ENCODE measurements around the gene SEC14L1. TPM values are rescaled to one million over a fixed set of nuclear protein-coding genes. Genes with fewer than 3 reads are reported as not detected.
"Not testable (repeated sequence)": the region's sequence is repeated elsewhere in the genome, so short reads cannot be mapped to it uniquely, and the experiment has no call there.

Gene SEC14L1
- total and polyA plus RNA-seq, 5 donors: 39.6 to 58.4 (median 49.1) TPM

DNA sequence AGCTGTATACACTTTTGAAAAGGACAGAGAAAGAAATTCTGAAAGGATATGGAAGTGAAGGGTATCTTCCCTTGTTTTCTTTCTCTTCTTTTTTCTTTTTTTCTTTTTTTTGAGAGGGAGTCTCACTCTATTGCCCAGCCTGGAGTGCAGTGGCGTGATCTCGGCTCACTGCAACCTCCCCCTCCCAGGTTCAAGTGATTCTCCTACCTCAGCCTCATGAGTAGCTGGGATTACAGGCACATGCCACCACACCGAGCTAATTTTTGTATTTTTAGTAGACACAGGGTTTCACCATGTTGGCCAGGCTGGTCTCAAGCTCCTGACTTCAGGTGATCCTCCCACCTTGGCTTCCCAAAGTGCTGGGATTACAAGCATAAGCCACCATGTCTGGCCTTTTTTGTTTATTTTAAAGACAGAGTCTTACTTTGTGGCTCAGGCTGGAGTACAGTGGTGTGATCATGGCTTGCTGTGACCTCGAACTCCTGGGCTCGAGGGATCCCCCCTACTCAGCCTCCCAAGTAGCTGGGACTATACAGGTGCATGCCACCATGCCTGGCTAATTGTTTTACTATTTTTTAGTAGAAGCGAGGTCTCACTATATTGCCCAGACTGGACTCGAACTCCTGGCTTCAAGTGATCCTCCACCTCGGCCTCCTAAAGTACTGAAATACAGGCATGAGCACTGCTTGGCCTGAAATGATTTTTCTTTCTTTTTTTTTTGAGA, 38.2 kb upstream of the SEC14L1 start:
- not testable (repeated sequence) for DNase-seq; H3K4me3 ChIP-seq (ENCODE audit: low read length); H3K27ac ChIP-seq (ENCODE audit: low read length); H3K27me3 ChIP-seq (ENCODE audit: control insufficient read depth, insufficient read depth); H3K4me1 ChIP-seq (ENCODE audit: control insufficient read depth, insufficient read depth, low read length); ATAC-seq; H3K9me3 ChIP-seq (ENCODE audit: control insufficient read depth, low read length)
- intact Hi-C loops (cut with DNase I): loop anchor here in 1 of 4 donors (10.0 kb wide), 1 partner anchor 112 kb away; no protein-coding TSS in a partner anchor
- WGBS: 92% methylated on average over 8 of the region's 8 CpGs

DNA sequence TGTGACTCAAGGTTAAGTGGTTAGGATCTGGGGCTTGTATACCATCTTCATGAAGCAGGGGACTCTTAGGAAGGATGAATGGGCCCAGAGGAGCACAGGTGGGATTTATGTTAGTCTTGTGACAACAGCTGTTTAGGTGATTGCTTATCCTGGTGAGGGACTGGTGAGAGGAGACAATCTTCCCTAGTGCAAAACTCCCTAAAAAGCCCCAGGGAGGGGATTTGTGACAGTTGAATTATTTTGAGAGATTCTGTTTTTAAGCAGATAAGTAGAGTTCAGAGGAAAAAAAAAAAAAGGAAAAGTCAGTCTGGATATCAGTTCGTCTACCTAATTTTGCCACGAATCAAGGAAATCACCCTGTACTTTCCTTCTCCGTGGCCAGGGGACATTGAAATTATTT, 35.1 kb upstream of the SEC14L1 start:
- H3K9me3 ChIP-seq (ENCODE audit: control insufficient read depth, low read length): no peaks in the 10 kb centered on the region
- no peak overlapping the region for H3K27ac ChIP-seq (ENCODE audit: low read length)
- no peak overlapping the region for H3K4me3 ChIP-seq (ENCODE audit: low read length)
- ATAC-seq (no peak), DNase-seq (no peak)
- WGBS: 76% methylated on average over 3 of the region's 3 CpGs
- peaks cover 7% of the 10 kb centered on the region for H3K4me1 ChIP-seq (ENCODE audit: control insufficient read depth, insufficient read depth, low read length)
- H3K27me3 ChIP-seq (ENCODE audit: control insufficient read depth, insufficient read depth): no peaks in the 10 kb centered on the region
- intact Hi-C loops (cut with DNase I): loop anchor here in 1 of 4 donors (10.0 kb wide), 1 partner anchor 109 kb away; no protein-coding TSS in a partner anchor

DNA sequence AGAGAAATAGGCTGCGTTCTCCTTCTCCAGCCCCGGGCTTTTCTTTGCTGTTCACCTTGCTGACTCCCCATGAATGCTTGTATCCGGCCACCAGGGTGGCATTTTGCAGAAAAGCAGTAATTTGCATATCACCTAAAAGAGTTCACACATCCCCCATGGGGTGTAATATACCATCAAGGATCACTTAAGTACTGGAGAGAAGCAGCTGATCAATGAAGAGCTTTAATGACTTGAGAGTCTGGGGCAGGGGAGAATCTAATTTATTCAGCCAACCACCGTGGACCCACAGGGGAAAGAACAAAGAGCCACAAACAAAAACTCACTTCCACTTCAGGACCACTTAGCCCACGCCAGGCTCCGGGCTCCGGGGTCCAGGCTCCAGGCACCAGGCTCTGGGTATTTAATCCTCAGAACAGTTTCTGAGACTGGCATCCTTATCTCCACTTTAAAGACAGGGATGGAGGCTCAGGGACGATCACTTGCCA, 33.9 kb upstream of the SEC14L1 start:
- Histone ChIP-seq H3K4me3 (ENCODE audit: low read length) (no peak overlapping the region), H3K4me1 (ENCODE audit: control insufficient read depth, insufficient read depth, low read length) (peaks cover 12% of the 10 kb centered on the region), H3K9me3 (ENCODE audit: control insufficient read depth, low read length) (no peaks in the 10 kb centered on the region), H3K27me3 (ENCODE audit: control insufficient read depth, insufficient read depth) (no peaks in the 10 kb centered on the region), H3K27ac (ENCODE audit: low read length) (no peak overlapping the region)
- no peak for ATAC-seq
- intact Hi-C loops (cut with DNase I): loop anchor here in 1 of 4 donors (10.0 kb wide), 1 partner anchor 108 kb away; no protein-coding TSS in a partner anchor
- WGBS: 74% methylated on average over 8 of the region's 8 CpGs
- DNase-seq: no peak

DNA sequence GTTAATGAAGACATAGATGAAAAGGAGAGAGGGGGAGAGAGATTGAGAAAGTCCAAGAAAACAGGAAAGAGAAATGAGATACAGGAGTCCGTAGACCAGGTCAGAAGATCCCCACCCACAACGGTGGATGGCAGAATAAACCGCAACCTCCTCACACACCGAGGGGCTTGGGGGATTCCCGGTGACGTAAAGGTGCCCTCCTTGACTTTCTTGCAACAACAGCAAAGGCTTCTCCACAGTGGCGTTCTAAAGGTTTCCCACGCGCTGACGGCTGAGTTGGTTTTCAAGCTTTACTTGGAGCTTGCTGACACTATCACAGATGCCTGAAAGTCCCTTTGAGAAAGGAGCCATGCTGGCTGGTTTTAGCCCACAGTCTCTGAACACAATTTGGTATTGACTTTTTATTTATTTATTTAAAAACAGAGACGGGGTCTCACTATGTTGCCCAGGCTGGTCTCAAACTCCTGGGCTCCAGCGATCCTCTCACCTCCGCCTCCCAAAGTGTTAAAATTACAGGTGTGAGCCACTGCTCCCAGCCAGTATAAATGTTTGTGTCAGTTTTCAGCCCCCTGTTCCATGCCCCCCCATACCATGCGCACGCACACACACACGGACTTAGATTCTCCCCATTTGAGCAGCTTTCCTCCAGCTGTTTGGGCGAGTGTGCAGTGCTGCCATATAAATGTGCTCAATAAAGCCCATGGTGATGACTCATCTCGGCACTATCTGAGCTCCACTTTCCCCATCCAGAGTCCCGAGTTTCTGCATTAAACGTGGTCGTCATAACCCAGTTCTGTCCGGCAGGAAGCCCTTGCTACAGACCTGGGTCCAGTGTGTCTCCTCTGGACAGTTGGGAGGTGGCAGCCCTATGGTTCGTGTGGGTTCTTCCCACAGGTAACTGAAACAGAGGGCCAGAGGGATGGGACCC, 33.0 kb upstream of the SEC14L1 start:
- 88% methylated on average over 23 of the region's 23 CpGs for WGBS
- H3K4me3 ChIP-seq (ENCODE audit: low read length): no peak overlapping the region
- ATAC-seq (no peak), DNase-seq (no peak)
- peak overlapping the region; percentile 2 for H3K27ac ChIP-seq (ENCODE audit: low read length)
- H3K4me1 ChIP-seq (ENCODE audit: control insufficient read depth, insufficient read depth, low read length): peaks cover 13% of the 10 kb centered on the region
- no peaks in the 10 kb centered on the region for H3K27me3 ChIP-seq (ENCODE audit: control insufficient read depth, insufficient read depth)
- H3K9me3 ChIP-seq (ENCODE audit: control insufficient read depth, low read length): no peaks in the 10 kb centered on the region
- intact Hi-C loops (cut with DNase I): loop anchor here in 1 of 4 donors (10.0 kb wide), 1 partner anchor 107 kb away; no protein-coding TSS in a partner anchor

DNA sequence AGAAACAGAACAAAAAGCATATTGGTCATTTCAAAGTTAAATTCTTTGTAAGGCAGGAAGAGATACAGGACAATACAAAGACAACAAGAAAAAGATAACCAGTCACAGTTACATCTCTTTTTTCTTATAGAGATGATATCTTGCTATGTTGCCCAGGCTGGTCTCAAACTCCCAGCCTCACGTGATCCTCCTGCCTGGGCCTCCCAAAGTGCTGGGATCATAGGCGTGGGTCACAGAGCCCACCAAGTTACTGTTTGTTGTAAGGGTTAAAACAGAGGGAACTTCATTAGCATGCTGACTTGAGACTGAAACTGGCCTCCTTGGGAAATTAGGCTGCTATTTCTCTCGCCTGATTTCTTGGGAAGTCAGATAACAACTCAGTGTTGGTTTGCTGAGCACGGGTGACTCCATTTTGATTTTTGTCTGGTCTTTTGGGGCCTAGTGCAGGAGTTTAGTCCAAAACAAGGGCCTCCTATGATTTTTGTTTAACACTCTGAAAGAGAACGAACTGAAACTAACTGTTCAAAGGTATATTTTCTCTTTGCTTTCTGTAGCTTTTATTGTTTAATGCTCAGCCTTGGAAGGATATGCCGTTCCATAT, 31.5 kb upstream of the SEC14L1 start:
- ATAC-seq (no peak), DNase-seq (no peak)
- Histone ChIP-seq H3K27me3 (ENCODE audit: control insufficient read depth, insufficient read depth) (no peaks in the 10 kb centered on the region), H3K4me1 (ENCODE audit: control insufficient read depth, insufficient read depth, low read length) (peaks cover 13% of the 10 kb centered on the region), H3K4me3 (ENCODE audit: low read length) (no peak overlapping the region), H3K27ac (ENCODE audit: low read length) (peak overlapping the region; percentile 97), H3K9me3 (ENCODE audit: control insufficient read depth, low read length) (no peaks in the 10 kb centered on the region)
- intact Hi-C loops (cut with DNase I): loop anchor here in 1 of 4 donors (10.0 kb wide), 1 partner anchor 106 kb away; no protein-coding TSS in a partner anchor
- WGBS: 59% methylated on average over 6 of the region's 6 CpGs

DNA sequence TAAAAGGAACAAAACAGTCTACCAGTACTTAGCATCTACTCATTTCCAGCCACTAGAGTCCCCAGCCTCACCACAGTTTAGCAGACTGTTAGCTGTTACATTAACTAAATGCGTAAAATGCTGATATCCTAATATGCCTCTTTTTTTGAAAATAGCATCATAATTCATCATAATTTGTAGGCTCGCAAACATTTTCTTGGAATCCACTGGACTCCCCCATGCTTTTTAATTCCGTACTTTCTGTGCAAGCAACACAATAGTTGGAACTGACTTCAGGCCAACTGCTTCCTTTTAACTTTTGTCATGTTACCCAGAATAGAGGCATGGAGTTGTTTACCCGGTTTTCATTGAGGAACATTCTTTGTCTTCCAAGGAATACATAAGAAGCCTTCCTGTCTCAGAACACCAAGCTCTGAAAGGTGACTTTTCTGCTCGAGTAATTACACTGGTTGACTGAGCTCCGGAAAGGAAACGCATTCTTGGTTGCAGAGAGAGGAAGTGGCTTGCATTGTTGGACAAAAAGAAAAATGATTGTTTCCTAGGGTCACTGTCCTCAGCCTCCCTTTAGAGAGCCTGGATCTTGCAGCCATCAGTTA, 30.9 kb upstream of the SEC14L1 start:
- H3K9me3 ChIP-seq (ENCODE audit: control insufficient read depth, low read length): no peaks in the 10 kb centered on the region
- H3K27me3 ChIP-seq (ENCODE audit: control insufficient read depth, insufficient read depth): no peaks in the 10 kb centered on the region
- ATAC-seq: peak; percentile 88 to 93
- WGBS: 29% methylated on average over 7 of the region's 7 CpGs
- peak overlapping the region; percentile 97 for H3K27ac ChIP-seq (ENCODE audit: low read length)
- H3K4me3 ChIP-seq (ENCODE audit: low read length): no peak overlapping the region
- peaks cover 13% of the 10 kb centered on the region for H3K4me1 ChIP-seq (ENCODE audit: control insufficient read depth, insufficient read depth, low read length)
- intact Hi-C loops (cut with DNase I): loop anchor here in 1 of 4 donors (10.0 kb wide), 1 partner anchor 105 kb away; no protein-coding TSS in a partner anchor
- DNase-seq: no peak

DNA sequence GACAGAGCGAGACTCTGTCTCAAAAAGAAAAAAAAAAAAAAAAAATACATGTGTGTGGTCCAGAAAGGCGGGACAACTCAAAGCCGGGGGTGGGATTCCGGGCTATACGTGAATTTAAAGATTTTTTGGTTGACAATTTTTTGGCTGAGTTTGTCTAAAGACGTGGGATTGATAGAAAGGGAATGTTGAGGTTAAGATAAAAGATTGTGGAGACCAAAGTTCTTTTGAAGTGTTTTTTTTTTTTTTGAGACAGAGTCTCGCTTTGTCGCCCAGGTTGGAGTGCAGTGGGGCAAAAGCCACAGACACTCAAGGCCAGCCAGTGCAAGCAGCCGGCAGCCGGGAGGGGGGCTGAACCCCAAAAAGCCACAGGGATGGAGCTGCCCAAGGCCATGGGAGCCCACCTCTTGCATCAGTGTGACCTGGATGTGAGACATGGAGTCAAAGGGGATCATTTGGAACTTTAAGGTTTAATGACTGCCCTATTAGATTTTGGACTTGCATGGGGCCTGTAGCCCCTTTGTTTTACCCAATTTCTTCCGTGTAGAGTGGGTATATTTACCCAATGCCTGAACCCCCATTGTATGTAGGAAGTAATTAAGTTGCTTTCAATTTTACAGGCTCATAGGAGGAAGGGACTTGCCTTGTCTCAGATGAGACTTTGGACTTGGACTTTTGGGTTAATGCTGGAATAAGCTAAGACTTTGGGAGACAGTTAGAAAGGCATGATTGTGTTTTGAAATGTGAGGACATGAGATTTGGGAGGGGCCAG, 29.4 kb upstream of the SEC14L1 start:
- H3K4me1 ChIP-seq (ENCODE audit: control insufficient read depth, insufficient read depth, low read length): peaks cover 15% of the 10 kb centered on the region
- 89% methylated on average over 11 of the region's 11 CpGs for WGBS
- DNase-seq; H3K9me3 ChIP-seq (ENCODE audit: control insufficient read depth, low read length); H3K27me3 ChIP-seq (ENCODE audit: control insufficient read depth, insufficient read depth); H3K4me3 ChIP-seq (ENCODE audit: low read length); intact Hi-C loops (cut with DNase I); ATAC-seq: not testable (repeated sequence)
- H3K27ac ChIP-seq (ENCODE audit: low read length): peak overlapping the region; percentile 69

DNA sequence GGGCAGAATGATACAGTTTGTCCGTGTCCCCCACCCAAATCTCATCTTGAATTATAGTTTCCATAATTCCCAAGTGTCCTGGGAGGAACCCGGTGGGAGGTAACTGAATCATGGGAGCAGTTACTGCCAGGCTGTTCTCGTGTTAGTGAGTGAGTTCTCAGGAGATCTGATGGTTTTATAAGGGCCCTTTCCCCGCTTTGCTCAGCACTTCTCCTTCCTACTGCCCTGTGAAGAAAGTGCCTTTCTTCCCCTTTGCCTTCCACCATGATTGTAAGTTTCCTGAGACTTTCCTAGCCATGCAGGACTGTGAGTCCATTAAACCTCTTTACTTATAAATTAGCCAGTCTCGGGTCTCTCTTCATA, 28.9 kb upstream of the SEC14L1 start:
- no peak for ATAC-seq
- peak overlapping the region; percentile 69 for H3K27ac ChIP-seq (ENCODE audit: low read length)
- WGBS: 57% methylated on average over 5 of the region's 5 CpGs
- H3K4me1 ChIP-seq (ENCODE audit: control insufficient read depth, insufficient read depth, low read length): peaks cover 15% of the 10 kb centered on the region
- H3K4me3 ChIP-seq (ENCODE audit: low read length): no peak overlapping the region
- no peaks in the 10 kb centered on the region for H3K9me3 ChIP-seq (ENCODE audit: control insufficient read depth, low read length)
- no peak for DNase-seq
- no peaks in the 10 kb centered on the region for H3K27me3 ChIP-seq (ENCODE audit: control insufficient read depth, insufficient read depth)
- intact Hi-C loops (cut with DNase I): no loop called here

DNA sequence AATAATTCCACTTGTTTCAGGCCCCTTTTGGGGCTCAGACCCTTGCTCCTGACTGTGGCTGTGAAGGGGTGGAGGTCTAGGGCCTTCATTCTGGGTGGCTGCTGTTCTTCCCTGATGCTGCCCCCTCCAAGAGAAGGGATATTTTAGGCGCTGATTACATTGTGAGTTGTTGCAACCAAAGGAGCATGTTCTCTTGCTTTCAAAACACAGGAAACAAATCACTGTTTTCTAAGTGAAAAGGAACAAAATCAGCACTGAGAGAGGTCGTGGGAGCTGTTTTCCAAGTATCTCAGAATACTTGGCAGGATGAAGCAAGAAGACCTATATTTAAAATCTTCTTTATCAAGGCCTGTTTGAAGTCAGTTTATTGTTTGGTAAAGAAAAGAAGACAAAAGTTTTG, 25.3 kb upstream of the SEC14L1 start:
- intact Hi-C loops (cut with DNase I): no loop called here

DNA sequence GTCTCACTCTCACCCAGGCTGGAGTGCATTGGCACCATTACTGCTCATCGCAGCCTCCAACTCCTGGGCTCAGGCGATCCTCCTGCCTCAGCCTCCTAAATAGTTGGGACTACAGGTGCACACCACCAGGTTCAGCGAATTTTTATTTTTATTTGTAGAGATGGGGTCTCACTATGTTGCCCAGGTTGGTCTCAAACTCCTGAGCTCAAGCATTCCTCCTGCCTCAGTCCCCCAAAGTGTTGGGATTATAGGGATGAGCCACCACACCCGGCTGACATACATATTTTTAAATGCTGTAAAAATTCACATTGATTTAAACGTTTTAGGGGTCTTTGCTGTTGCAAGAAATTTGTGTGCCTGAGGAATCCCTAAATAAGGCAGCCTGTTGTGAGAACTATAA, 24.8 kb upstream of the SEC14L1 start:
- peak overlapping the region; percentile 53 for H3K27ac ChIP-seq (ENCODE audit: low read length)
- intact Hi-C loops (cut with DNase I): no loop called here
- DNase-seq (no peak), ATAC-seq (no peak)
- no peaks in the 10 kb centered on the region for H3K27me3 ChIP-seq (ENCODE audit: control insufficient read depth, insufficient read depth)
- H3K4me3 ChIP-seq (ENCODE audit: low read length): no peak overlapping the region
- WGBS: 77% methylated on average over 5 of the region's 5 CpGs
- H3K4me1 ChIP-seq (ENCODE audit: control insufficient read depth, insufficient read depth, low read length): peaks cover 16% of the 10 kb centered on the region
- H3K9me3 ChIP-seq (ENCODE audit: control insufficient read depth, low read length): no peaks in the 10 kb centered on the region

More for the DNA sequence above, 25.3 kb upstream of the SEC14L1 start:
- no peaks in the 10 kb centered on the region for H3K9me3 ChIP-seq (ENCODE audit: control insufficient read depth, low read length)
- peaks cover 15% of the 10 kb centered on the region for H3K4me1 ChIP-seq (ENCODE audit: control insufficient read depth, insufficient read depth, low read length)
- H3K4me3 ChIP-seq (ENCODE audit: low read length): no peak overlapping the region
- ATAC-seq: peak; percentile 28 to 45
- WGBS: 25% methylated on average over 2 of the region's 2 CpGs
- no peak for DNase-seq
- peak overlapping the region; percentile 89 for H3K27ac ChIP-seq (ENCODE audit: low read length)
- H3K27me3 ChIP-seq (ENCODE audit: control insufficient read depth, insufficient read depth): no peaks in the 10 kb centered on the region
